Activated effector memory CD4-positive, alpha-beta T cell treated with anti-CD3 and anti-CD28 coated beads, Interleukin-2, amount 50 U/mL, for 16 hours (primary cell): ENCODE data around the gene TTC23.
A peak's percentile ranks its signal among the peaks of the same experiment; 100 is the strongest.
"Not testable (repeated sequence)": the region's sequence is repeated elsewhere in the genome, so short reads cannot be mapped to it uniquely, and the experiment has no call there.

Experiments used
- DNase-seq: peaks from one replicate; pipeline ENCODE4 v3.0.0-alpha.2; 2020

The TTC23 gene

GRCh38 chr15:99250001-99250400 is 620 bp upstream of the TTC23 start:
- no peak for DNase-seq

- no peak for DNase-seq
Measured at GRCh38 chr15:99248000-99248715, 1.2 kb downstream of the TTC23 start.

- no peak for DNase-seq
Measured at GRCh38 chr15:99247062-99247461, 2.3 kb downstream of the TTC23 start.

GRCh38 chr15:99244306-99244705 is 5.1 kb downstream of the TTC23 start:
- no peak for DNase-seq

GRCh38 chr15:99241752-99242151 is 7.6 kb downstream of the TTC23 start:
- DNase-seq: no peak

- DNase-seq: no peak
Measured at GRCh38 chr15:99239545-99240198, 9.7 kb downstream of the TTC23 start.

- no peak for DNase-seq
Measured at GRCh38 chr15:99238849-99239248, 10.5 kb downstream of the TTC23 start.

- DNase-seq: not testable (repeated sequence)
Measured at GRCh38 chr15:99234160-99234559, 15.2 kb downstream of the TTC23 start.

- no peak for DNase-seq
Measured at GRCh38 chr15:99232740-99233139, 16.6 kb downstream of the TTC23 start.

GRCh38 chr15:99230867-99231266 is 18.5 kb downstream of the TTC23 start:
- DNase-seq: no peak

- no peak for DNase-seq
Measured at GRCh38 chr15:99228120-99228770, 21.1 kb downstream of the TTC23 start.

- no peak for DNase-seq
Measured at GRCh38 chr15:99226802-99227201, 22.6 kb downstream of the TTC23 start.

- no peak for DNase-seq
Measured at GRCh38 chr15:99224372-99225214, 24.8 kb downstream of the TTC23 start.

- peak; percentile 83 for DNase-seq
Measured at GRCh38 chr15:99213187-99213811, 36.1 kb downstream of the TTC23 start.

GRCh38 chr15:99212406-99212805 is 37.0 kb downstream of the TTC23 start:
- DNase-seq: no peak

GRCh38 chr15:99211926-99212325 is 37.5 kb downstream of the TTC23 start:
- DNase-seq: no peak

GRCh38 chr15:99210334-99210733 is 39.0 kb downstream of the TTC23 start:
- no peak for DNase-seq

GRCh38 chr15:99209326-99209725 is 40.1 kb downstream of the TTC23 start:
- no peak for DNase-seq

GRCh38 chr15:99207672-99208071 is 41.7 kb downstream of the TTC23 start:
- DNase-seq: no peak

GRCh38 chr15:99202176-99202552 is 47.2 kb downstream of the TTC23 start:
- DNase-seq: no peak

GRCh38 chr15:99201408-99202175 is 47.8 kb downstream of the TTC23 start:
- no peak for DNase-seq

- no peak for DNase-seq
Measured at GRCh38 chr15:99197856-99198255, 51.5 kb downstream of the TTC23 start.
